HG03354 (cell line): ENCODE results near the gene ELFN1.
"Not testable (repeated sequence)": the region's sequence is repeated elsewhere in the genome, so short reads cannot be mapped to it uniquely, and the experiment has no call there.

Experiments used
- ATAC-seq: cut with Tn5 transposase; IDR thresholded peaks from one replicate; pipeline ENCODE4 v1.9.1; 2021; ENCODE audit warnings: mild to moderate bottlenecking; ENCODE audit not compliant: unreplicated experiment, poor library complexity, severe bottlenecking

The ELFN1 gene

GRCh38 chr7:1763033-1763432 is 93.0 kb downstream of the ELFN1 start:
- no peak for ATAC-seq

- not testable (repeated sequence) for ATAC-seq
These were observed 93.8 kb downstream of the ELFN1 start for GRCh38 chr7:1763911-1764310.

- no peak for ATAC-seq
These were observed 95.3 kb downstream of the ELFN1 start for GRCh38 chr7:1765336-1765735.

GRCh38 chr7:1767524-1767923 is 97.4 kb downstream of the ELFN1 start:
- ATAC-seq, result no peak

GRCh38 chr7:1768832-1769231 is 98.8 kb downstream of the ELFN1 start:
- ATAC-seq, result no peak

GRCh38 chr7:1769286-1770200 is 99.5 kb downstream of the ELFN1 start:
- no peak for ATAC-seq

- ATAC-seq, result no peak
These were observed 100.3 kb downstream of the ELFN1 start for GRCh38 chr7:1770331-1770730.

GRCh38 chr7:1775389-1775788 is 105.3 kb downstream of the ELFN1 start:
- no peak for ATAC-seq

GRCh38 chr7:1777122-1777521 is 107.0 kb downstream of the ELFN1 start:
- no peak for ATAC-seq

- ATAC-seq, result no peak
These were observed 109.4 kb downstream of the ELFN1 start for GRCh38 chr7:1779445-1779844.

GRCh38 chr7:1781369-1781768 is 111.3 kb downstream of the ELFN1 start:
- ATAC-seq, result no peak

- no peak for ATAC-seq
These were observed 115.8 kb downstream of the ELFN1 start for GRCh38 chr7:1785839-1786238.

- no peak for ATAC-seq
These were observed 117.2 kb downstream of the ELFN1 start for GRCh38 chr7:1787241-1787640.

- no peak for ATAC-seq
These were observed 117.7 kb downstream of the ELFN1 start for GRCh38 chr7:1787681-1788235.

GRCh38 chr7:1794888-1795542 is 124.9 kb downstream of the ELFN1 start:
- no peak for ATAC-seq
